Activated CD8-positive, alpha-beta T cell treated with anti-CD3 and anti-CD28 coated beads, Interleukin-2, amount 10 ng/mL, durations not matched to agents 7 days and 5 days (primary cell): ENCODE data around the gene ZNF462. TPM values are rescaled to one million over a fixed set of nuclear protein-coding genes. Genes with fewer than 3 reads are reported as not detected.

Source experiments
- ATAC-seq: fragments of 150-1000 bp; cut with Tn5 transposase; one replicate; pipeline ENCODE4 v1.10.0; 2021; ENCODE audit warnings: moderate library complexity
- CTCF ChIA-PET: fragments of 350-600 bp; sonication (Branson Sonifier 250); formaldehyde crosslinking; loops from one replicate; lab custom pipeline; 2021; ENCODE audit warnings: antibody characterized with exemption; lab: Charles Lee
- POLR2A ChIA-PET: fragments of 350-600 bp; sonication (Branson Sonifier 250); formaldehyde crosslinking; loops from one replicate; lab custom pipeline; 2021; ENCODE audit warnings: antibody characterized with exemption; lab: Charles Lee
- DNase-seq: peaks from one replicate; pipeline ENCODE4 v3.0.0-alpha.2; 2020
- H3K27ac Mint-ChIP-seq: one replicate; pipeline ENCODE4 v1.8.0; 2021; ENCODE audit warnings: mild to moderate bottlenecking, mixed read lengths
- H3K27me3 Mint-ChIP-seq: one replicate; pipeline ENCODE4 v1.8.0; 2021; ENCODE audit warnings: low read depth, mixed read lengths
- H3K36me3 Mint-ChIP-seq: one replicate; pipeline ENCODE4 v1.8.0; 2021; ENCODE audit warnings: low read depth, mixed read lengths
- H3K4me1 Mint-ChIP-seq: one replicate; pipeline ENCODE4 v1.8.0; 2021; ENCODE audit warnings: low read depth, mixed read lengths
- H3K4me3 Mint-ChIP-seq: one replicate; pipeline ENCODE4 v1.8.0; 2021; ENCODE audit warnings: mild to moderate bottlenecking, mixed read lengths
- H3K9me3 Mint-ChIP-seq: one replicate; pipeline ENCODE4 v1.8.0; 2022; ENCODE audit warnings: mixed read lengths; ENCODE audit not compliant: insufficient read depth
- total RNA-seq, 2 experiments: library from RNA; stranded (reverse); gene quantifications; one replicate each; pipeline ENCODE4 v1.2.3, GENCODE V29; 2021

ZNF462 gene
- total RNA-seq, 2 experiments from 2014 or later = not detected

DNA sequence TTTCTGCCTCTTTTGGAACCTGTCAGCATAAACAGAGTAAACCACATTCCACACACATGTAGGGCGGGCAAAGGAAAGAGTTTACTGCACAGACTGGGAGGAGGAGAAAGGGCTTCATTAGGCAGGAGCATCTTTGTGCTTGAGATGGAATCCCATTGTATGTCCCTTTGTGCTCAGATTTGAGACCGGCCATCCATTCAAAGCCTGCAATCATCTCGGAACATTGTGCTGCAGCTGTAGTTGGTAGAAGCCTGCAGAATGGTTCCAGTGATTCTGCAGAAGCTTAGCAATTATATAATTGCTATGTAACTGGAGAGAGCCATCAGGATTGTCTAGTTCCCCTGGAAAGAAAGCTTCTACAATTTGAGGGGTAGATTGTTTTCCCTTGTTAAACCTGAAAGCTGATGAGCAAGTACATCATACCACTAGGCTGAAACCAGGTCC, 16.5 kb downstream of the ZNF462 start:
- Mint-ChIP-seq H3K4me3 (no peak overlapping the region), H3K27ac (no peak overlapping the region), H3K36me3 (no peaks in the 10 kb centered on the region), H3K4me1 (no peaks in the 10 kb centered on the region), H3K9me3 (no peaks in the 10 kb centered on the region), H3K27me3 (no peaks in the 10 kb centered on the region)
- DNase-seq (no peak), ATAC-seq (no peak)
- POLR2A ChIA-PET = no interaction called here
- CTCF ChIA-PET = no interaction called here

DNA sequence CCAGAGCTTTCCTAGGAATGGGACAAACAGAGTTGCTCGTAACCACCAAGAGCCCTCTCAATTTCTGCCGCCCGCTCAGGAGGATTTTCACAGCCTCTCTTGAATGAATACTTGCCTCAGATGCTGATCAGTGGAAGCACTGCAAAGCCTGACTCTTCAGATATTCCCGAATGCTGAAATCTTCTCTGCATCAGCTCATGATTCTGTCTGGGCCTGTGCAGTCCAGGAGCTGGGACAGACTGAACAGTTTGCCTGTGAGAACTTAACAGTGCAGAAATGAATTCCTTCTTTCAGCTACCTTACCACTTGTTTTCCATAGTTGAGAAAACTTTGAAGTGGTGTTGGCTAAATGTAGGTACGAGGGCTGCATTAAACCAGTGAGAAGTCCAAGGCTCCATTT, 17.1 kb downstream of the ZNF462 start:
- ChIA-PET CTCF (no interaction called here), POLR2A (no interaction called here)
- ATAC-seq = no peak
- Mint-ChIP-seq H3K4me3 (no peak overlapping the region), H3K9me3 (no peaks in the 10 kb centered on the region), H3K27ac (no peak overlapping the region), H3K4me1 (no peaks in the 10 kb centered on the region), H3K27me3 (no peaks in the 10 kb centered on the region), H3K36me3 (no peaks in the 10 kb centered on the region)
- no peak for DNase-seq

DNA sequence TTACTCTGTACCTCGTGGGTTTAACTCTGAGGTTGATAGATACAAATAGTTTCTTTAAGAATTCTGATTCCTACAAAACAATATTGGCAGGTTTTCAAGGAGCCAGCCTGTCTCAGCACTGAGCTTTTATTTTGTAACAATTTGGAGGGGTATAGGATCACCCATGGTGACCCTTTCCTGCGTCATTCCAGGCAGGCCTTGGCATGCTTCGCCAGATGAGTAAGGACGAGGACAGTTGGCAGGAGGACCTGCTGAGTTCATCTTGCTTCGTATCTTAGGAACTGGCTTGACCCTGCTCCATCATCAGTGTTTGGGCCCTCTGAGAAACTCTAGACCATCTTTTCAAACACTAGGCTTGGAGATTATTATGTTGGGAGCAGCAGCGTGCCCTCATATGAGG, 17.9 kb downstream of the ZNF462 start:
- no peaks in the 10 kb centered on the region for H3K4me1 Mint-ChIP-seq
- ATAC-seq = no peak
- no peaks in the 10 kb centered on the region for H3K36me3 Mint-ChIP-seq
- H3K4me3 Mint-ChIP-seq = no peak overlapping the region
- no peak overlapping the region for H3K27ac Mint-ChIP-seq
- POLR2A ChIA-PET = no interaction called here
- DNase-seq = no peak
- H3K9me3 Mint-ChIP-seq = no peaks in the 10 kb centered on the region
- CTCF ChIA-PET = no interaction called here
- no peaks in the 10 kb centered on the region for H3K27me3 Mint-ChIP-seq

DNA sequence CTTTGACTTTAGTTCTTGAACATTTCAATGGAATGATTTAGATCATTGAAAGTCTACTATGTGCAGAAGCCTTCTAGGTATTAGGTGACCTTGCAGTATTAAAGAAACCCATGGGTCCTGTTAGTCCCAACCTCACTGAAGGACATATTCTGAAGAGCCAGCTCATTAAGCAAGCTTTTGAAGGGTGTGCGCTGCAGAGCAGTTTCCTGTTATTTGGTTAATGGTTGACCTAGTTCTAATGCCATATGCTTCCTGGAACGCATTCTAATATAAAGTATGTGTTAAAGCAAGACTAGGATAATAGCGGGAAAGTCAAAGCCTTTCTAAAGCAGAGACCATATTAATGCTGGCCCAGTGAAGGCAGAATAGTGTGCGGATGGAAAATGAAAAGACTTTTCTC, 20.1 kb downstream of the ZNF462 start:
- H3K36me3 Mint-ChIP-seq = no peaks in the 10 kb centered on the region
- CTCF ChIA-PET = no interaction called here
- no peaks in the 10 kb centered on the region for H3K27me3 Mint-ChIP-seq
- POLR2A ChIA-PET = no interaction called here
- no peaks in the 10 kb centered on the region for H3K9me3 Mint-ChIP-seq
- no peaks in the 10 kb centered on the region for H3K4me1 Mint-ChIP-seq
- DNase-seq (no peak), ATAC-seq (no peak)
- no peak overlapping the region for H3K4me3 Mint-ChIP-seq
- no peak overlapping the region for H3K27ac Mint-ChIP-seq

DNA sequence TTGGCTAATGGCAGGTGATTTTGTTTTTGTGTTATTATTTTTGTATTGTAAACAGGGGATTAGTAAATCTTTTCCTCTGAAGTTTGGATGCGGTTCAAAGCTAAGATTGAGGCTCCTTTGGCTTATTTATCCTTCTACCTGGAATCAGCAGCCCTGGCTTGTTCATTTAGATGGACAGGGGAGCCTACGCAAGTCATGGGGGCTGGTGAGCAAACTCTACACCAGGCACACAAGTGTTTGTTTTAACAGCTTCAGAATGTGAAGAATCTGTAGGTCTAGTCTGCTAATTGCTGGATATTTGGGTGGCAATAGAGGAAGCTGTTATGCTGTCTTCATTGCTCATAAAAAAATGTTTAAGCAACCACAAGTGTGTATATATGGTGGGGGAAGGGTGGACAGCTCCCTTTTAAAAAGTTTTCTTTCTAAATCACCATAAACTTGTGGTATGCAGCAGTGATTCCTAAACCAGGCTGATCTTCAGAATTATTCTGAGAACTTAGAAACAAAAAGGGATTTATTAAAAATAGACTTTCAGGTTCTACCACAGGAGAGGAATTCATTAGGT, 20.7 kb downstream of the ZNF462 start:
- DNase-seq = no peak
- ChIA-PET POLR2A (no interaction called here), CTCF (no interaction called here)
- ATAC-seq = no peak
- H3K27ac Mint-ChIP-seq = no peak overlapping the region
- no peak overlapping the region for H3K4me3 Mint-ChIP-seq
- no peaks in the 10 kb centered on the region for H3K4me1 Mint-ChIP-seq
- no peaks in the 10 kb centered on the region for H3K27me3 Mint-ChIP-seq
- no peaks in the 10 kb centered on the region for H3K9me3 Mint-ChIP-seq
- no peaks in the 10 kb centered on the region for H3K36me3 Mint-ChIP-seq

DNA sequence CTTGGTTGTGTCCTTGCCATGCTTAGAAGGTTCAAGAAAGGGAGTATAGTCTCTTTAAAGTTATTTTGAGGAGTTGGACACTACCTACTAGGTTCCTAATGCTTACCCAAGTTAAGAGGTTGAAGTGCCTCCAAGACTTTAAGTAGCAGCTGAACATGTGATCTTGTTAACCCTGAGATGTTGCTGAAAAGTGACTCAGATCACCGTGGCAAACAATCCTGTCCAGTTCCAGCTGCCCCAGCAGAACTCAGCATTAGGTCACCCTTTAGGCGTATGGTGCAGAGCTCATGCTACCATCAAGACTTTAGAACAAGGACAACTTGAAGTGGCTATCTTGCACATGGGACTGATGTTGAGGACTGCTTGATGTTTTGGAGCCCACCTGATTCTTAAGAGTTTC, 22.5 kb downstream of the ZNF462 start:
- H3K27me3 Mint-ChIP-seq = no peaks in the 10 kb centered on the region
- ATAC-seq (no peak), DNase-seq (no peak)
- no peak overlapping the region for H3K4me3 Mint-ChIP-seq
- no peak overlapping the region for H3K27ac Mint-ChIP-seq
- POLR2A ChIA-PET = no interaction called here
- H3K36me3 Mint-ChIP-seq = no peaks in the 10 kb centered on the region
- no peaks in the 10 kb centered on the region for H3K4me1 Mint-ChIP-seq
- H3K9me3 Mint-ChIP-seq = no peaks in the 10 kb centered on the region
- CTCF ChIA-PET = no interaction called here

DNA sequence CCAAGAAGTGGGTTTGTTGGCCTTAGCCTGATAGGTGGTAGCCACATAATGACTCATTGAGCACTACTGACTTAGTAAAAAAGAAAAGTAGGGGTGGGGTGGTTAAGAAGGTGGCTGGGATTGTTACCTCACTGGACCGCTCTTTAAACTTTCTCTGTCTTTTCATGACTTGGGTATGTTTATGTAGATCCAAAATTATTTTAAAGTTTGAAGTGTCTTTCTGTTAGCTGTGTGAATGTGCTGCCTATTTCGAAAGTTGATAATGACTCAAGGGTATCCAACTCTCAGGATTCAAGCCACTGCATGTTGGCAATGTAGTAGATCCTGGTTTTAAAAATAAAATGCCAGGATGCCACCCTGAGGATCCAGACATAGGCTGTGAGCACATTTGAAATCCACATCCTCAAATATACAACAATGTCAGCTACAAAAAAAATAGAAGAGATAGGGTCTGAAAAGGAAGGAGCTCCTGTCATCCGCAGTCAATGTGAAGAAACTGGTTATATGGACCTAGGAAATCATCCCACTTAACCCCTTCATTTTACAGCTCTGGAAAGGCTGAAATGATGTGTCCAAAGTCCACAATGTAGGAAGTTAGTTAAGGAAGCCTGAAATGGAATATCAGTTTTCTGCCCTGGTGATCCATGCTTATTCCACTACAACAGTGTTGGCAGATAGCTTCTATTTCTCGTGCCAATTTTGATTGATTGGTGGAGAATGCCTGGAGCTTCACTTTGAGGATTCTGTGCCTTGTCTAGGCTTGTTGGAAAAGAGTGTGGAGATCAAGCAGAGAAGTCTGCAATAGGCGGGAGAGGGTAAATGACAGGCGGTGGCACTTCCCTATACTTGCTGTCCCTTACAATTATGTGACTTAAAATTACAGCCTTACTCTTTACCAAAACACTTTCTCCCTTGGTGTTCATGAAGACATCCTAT, 23.4 kb downstream of the ZNF462 start:
- no peaks in the 10 kb centered on the region for H3K27me3 Mint-ChIP-seq
- POLR2A ChIA-PET = no interaction called here
- no peak overlapping the region for H3K4me3 Mint-ChIP-seq
- H3K9me3 Mint-ChIP-seq = no peaks in the 10 kb centered on the region
- no peak for ATAC-seq
- no peak for DNase-seq
- H3K36me3 Mint-ChIP-seq = no peaks in the 10 kb centered on the region
- no peak overlapping the region for H3K27ac Mint-ChIP-seq
- CTCF ChIA-PET = no interaction called here
- no peaks in the 10 kb centered on the region for H3K4me1 Mint-ChIP-seq

DNA sequence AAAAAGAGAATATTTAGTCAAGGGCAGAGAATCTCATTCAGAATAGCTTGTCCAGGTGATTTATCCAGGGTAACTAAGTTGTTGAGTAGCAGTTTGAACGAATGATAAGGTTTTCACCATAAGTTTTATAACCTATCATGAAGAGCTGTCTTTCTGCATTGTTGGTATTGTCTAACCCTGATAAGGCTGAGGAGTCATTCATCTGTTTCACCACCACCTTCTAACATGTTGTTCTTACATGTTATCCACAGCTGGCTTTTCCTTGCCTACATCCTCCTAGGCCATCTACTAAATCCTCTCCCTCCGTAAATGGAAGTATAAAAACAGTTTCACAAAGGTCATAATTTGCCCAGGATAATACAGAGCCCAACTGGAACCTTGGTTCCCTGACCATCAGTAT, 24.1 kb downstream of the ZNF462 start:
- H3K4me1 Mint-ChIP-seq = no peaks in the 10 kb centered on the region
- DNase-seq (no peak), ATAC-seq (no peak)
- ChIA-PET CTCF (no interaction called here), POLR2A (no interaction called here)
- H3K27me3 Mint-ChIP-seq = no peaks in the 10 kb centered on the region
- H3K4me3 Mint-ChIP-seq = no peak overlapping the region
- no peaks in the 10 kb centered on the region for H3K9me3 Mint-ChIP-seq
- H3K27ac Mint-ChIP-seq = no peak overlapping the region
- no peaks in the 10 kb centered on the region for H3K36me3 Mint-ChIP-seq

DNA sequence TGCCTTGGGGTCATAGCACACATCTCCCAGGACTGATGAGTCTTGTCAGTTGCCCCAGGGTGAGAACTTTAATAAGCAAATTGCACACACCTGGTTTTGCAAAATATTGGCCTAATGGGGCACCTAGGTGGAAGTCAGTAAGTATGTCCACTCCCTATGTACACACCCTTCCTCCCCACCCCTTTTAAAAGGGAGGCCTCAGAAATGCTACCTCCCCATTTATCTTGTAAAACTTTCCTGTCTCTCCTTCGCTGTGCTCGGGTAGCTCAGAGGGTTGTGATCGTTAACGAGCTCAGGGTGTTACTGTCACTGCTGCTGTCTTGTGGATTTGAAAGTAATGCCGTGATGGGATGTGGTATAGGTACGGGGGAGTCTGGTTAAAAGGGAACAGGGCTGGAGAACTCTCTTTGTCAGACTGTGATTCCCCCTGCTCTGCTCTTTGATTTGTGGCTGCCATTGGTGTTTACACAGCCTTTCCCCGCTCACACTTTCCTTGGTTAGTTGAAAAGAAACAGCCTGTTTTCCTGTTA, 26.2 kb downstream of the ZNF462 start:
- ATAC-seq (no peak), DNase-seq (no peak)
- Mint-ChIP-seq H3K9me3 (no peaks in the 10 kb centered on the region), H3K4me1 (no peaks in the 10 kb centered on the region), H3K4me3 (no peak overlapping the region), H3K36me3 (no peaks in the 10 kb centered on the region), H3K27ac (no peak overlapping the region), H3K27me3 (no peaks in the 10 kb centered on the region)
- POLR2A ChIA-PET = no interaction called here
- CTCF ChIA-PET = no interaction called here

DNA sequence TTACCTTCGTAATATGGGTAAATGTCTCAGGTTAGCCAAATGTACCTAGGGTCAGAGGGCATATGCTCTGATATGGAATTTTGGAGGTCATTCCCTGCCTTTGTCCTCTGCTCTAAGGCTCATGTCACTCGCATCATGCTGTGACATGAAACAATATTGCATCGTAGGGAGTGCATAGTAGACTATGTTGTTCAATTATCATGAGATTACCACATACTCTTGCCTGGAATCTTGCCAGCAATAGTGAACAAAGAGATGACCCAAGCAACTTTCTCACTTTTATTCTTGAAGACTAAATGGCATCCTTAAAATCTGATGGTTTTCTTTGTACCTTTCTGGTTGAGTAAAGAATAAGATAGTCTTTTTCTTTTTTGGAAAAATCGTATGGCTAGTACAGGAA, 27.6 kb downstream of the ZNF462 start:
- ATAC-seq = no peak
- POLR2A ChIA-PET = no interaction called here
- H3K4me3 Mint-ChIP-seq = no peak overlapping the region

DNA sequence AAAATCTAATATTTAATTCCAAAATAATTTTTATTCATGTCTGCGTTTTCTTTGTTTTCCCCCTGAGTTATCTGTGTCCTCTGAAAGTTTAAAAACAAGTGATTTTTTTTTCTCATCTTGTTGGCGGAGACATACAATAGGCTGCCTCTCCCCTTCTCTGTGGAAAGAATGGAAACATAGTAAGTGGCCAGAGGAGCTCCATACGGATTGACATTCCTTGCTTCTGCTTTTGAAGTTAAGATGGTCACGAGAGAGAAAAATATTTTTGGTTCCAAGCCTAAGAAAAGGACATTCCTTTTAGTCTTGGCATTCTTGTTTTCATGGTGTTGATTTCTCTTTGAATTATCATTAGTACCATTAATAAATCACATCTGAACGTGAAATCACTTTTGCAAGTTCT, 28.3 kb downstream of the ZNF462 start:
- ChIA-PET POLR2A (no interaction called here), CTCF (no interaction called here)
- Mint-ChIP-seq H3K27ac (no peak overlapping the region), H3K4me3 (no peak overlapping the region), H3K27me3 (no peaks in the 10 kb centered on the region), H3K4me1 (no peaks in the 10 kb centered on the region), H3K36me3 (no peaks in the 10 kb centered on the region), H3K9me3 (no peaks in the 10 kb centered on the region)
- ATAC-seq (no peak), DNase-seq (no peak)

More for the DNA sequence above, 27.6 kb downstream of the ZNF462 start:
- Mint-ChIP-seq H3K27ac (no peak overlapping the region), H3K27me3 (no peaks in the 10 kb centered on the region), H3K9me3 (no peaks in the 10 kb centered on the region), H3K4me1 (no peaks in the 10 kb centered on the region), H3K36me3 (no peaks in the 10 kb centered on the region)
- CTCF ChIA-PET = no interaction called here
- DNase-seq = no peak

DNA sequence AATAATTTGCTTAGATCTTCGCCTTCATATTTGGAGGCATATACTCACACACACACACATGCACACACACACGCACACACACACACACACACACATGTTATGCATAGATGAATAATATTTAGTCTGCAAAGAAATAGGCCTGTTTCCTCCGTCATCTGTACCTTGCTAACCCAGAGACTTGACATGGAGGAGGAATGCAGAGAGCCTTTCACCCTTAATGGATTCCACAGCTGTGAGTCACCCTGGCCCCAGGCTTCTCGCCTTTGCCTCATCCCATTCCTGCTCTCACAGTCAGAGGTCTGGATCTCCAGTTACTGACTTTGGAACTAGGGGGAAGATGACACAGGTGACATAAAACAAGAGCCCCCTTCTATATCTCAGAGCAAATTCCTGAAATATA, 29.7 kb downstream of the ZNF462 start:
- no peaks in the 10 kb centered on the region for H3K27me3 Mint-ChIP-seq
- H3K4me3 Mint-ChIP-seq = no peak overlapping the region
- CTCF ChIA-PET = no interaction called here
- ATAC-seq (no peak), DNase-seq (no peak)
- no peaks in the 10 kb centered on the region for H3K9me3 Mint-ChIP-seq
- H3K27ac Mint-ChIP-seq = no peak overlapping the region
- no peaks in the 10 kb centered on the region for H3K4me1 Mint-ChIP-seq
- no peaks in the 10 kb centered on the region for H3K36me3 Mint-ChIP-seq
- POLR2A ChIA-PET = no interaction called here
